Activated CD8-positive, alpha-beta memory T cell treated with anti-CD3 and anti-CD28 coated beads, Interleukin-2, amount 50 U/mL, for 48 hours (primary cell): Measurements from ENCODE around the gene STAT3.
"Not testable (repeated sequence)": the region's sequence is repeated elsewhere in the genome, so short reads cannot be mapped to it uniquely, and the experiment has no call there.

Experiments used
- DNase-seq: peaks from one replicate; pipeline ENCODE4 v3.0.0-alpha.2; 2020

STAT3 gene

DNA sequence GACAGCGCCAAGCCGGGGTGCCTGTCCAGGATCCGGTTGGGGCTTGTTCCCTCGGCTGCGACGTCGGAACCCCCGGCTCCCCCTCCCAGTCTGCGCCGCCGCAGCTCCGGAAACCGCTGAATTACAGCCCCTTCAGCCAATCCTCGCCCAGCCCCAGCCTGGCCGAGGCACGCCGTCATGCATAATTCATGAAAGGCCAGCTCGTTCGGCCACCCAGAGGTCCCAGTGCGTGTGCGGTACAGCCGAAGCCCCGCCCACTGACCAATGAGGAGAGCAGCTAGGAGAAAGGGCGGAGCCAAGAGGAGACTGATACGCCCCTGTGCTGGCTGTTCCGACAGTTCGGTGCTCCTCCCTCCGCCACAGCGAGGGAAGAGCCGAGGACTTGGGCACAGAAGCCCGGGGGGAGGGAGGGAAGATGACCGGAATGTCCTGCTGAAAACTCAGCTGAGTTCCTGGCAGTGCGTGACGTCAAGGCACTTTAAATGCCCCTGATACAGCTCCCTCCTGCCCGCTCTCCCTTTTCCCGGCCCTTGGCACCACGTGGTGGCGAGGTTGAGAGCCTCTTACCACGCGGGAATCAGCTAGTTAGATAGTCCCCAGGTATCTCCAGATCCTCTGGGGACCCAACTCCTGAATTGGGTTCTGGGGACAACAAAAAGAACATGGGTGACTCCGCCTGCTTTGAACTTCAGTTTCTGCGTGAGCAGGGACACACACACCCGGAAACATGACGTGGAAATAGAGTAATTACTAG lies at the start of gene STAT3:
STAT3 (minus strand) TSS at position 62 of the 754 bp plus-strand sequence. CDS start 39,926 bp downstream, outside the sequence.
- DNase-seq = peak; percentile 100

GRCh38 chr17:42436391-42436790 lies 48.1 kb upstream of the STAT3 start:
- no peak for DNase-seq

DNA sequence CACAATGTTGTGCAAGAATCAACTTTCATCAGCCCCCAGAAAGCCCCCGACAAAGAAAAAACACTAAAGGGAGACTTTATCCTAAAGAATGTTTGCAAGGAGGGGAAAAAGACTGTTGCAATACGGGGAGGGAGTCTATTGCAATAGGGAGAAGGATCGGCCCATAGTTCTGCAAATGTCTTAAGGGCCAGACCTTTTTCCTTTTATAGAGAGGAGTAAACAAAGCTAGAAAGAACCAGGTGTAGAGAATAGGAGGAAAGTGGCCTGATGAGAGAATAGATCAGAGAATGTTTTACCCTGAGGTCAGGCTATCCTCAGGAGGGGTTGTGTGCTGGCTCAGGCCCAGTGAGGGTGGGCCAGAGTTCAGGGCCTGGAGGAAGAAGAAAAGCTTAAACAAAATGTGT lies 43.5 kb upstream of the STAT3 start:
- DNase-seq = no peak

- no peak for DNase-seq
These were observed 41.6 kb upstream of the STAT3 start for GRCh38 chr17:42429726-42430447.

- no peak for DNase-seq
These were observed 40.1 kb upstream of the STAT3 start for GRCh38 chr17:42428141-42428944.

GRCh38 chr17:42424991-42425610 lies 36.9 kb upstream of the STAT3 start:
- no peak for DNase-seq

DNA sequence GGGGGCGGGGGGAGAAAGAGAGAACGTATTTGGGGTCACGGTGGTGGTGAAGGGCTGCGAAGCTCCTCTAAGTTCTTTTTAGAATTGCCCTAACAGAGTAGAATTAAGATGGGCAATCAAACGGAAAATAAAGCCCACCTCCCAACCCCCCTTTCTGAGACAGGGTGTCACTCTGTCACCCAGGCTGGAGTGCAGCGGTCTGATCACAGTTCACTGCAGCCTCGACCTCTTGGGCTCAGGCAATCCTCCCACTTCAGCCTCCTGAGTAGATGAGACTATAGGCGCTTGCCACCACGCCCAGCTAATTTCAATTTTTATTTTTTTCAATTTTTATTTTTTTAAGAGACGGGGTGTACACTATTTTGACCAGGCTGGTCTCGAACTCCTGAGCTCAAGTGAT lies 35.5 kb upstream of the STAT3 start:
- no peak for DNase-seq

- DNase-seq = no peak
These were observed 34.9 kb upstream of the STAT3 start, which contains the start of gene CAVIN1 for GRCh38 chr17:42422958-42423712. Gene CAVIN1 (minus strand): TSS chr17:42423256. CDS start chr17:42423097, 159 bp downstream.

DNA sequence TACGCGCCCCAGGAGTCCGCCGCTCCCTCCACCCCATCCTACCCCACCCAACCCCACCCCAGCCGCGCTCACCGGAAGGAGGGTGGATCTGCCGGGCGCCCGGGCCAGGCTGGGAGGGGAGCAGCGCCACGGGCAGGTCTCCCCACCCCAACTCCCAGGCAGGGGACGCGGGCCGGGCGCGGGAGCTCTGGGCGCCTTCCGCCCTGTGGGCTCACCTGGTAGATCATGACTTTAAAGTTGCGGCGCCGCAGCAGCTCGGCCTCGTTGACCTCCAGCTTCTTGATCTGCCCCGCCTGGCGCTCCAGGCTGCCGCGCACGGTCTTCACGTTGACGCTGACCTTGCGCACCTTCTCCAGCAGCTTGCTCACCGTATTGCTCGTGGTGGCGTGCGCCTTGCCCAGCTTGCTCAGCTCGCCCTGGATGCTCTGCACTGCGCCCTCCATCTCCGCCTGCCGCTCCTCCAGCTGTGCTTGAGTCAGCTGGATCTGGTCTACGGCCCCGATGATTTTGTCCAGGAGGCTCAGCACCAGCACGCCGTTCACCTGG lies 34.2 kb upstream of the STAT3 start:
- peak; percentile 75 for DNase-seq

DNA sequence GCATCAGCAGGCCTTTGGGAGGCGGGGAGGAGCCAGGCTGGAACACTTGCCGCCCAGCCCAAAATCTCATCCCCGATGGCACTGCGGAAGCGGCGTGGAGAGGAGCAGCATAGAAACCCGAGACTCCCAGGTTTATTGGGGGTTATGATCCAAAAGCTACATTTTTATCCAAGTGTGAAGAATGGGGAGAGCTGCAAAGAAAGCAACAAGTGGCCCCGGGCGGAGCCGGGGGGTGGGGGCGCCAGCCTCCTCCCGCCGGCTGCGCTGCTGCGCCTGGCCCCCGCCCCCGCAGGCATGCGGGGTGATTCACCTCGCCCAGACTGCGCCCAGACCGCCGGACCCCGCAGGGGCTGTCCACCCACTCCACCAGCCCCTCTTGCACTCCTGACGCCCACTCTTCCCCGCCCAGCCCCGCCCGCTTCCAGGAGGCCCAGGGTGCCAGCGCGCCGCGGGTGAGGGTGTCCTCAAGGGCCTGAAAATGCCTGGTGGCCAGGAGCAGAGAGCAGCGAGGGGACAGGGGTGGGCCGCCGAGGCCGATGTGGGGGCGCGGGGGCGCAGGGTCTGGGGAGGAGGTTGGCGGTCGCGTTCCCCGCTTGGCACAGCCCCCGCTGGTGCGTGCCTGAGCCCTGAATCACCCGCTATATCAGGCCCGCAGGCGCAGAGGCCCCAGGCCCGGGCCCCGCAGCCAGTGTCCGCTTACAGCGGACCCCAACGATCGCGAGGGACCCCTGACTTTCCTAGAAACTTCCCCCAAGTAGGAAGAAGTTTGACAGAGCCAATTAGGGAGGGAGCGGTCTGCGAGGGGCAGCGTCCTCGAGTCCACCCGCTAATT lies 33.5 kb upstream of the STAT3 start:
- no peak for DNase-seq

- no peak for DNase-seq
These were observed 32.9 kb upstream of the STAT3 start for GRCh38 chr17:42421136-42421506.

GRCh38 chr17:42417981-42418380 lies 29.7 kb upstream of the STAT3 start:
- not testable (repeated sequence) for DNase-seq

GRCh38 chr17:42414704-42415409 lies 26.6 kb upstream of the STAT3 start:
- peak; percentile 70 for DNase-seq

DNA sequence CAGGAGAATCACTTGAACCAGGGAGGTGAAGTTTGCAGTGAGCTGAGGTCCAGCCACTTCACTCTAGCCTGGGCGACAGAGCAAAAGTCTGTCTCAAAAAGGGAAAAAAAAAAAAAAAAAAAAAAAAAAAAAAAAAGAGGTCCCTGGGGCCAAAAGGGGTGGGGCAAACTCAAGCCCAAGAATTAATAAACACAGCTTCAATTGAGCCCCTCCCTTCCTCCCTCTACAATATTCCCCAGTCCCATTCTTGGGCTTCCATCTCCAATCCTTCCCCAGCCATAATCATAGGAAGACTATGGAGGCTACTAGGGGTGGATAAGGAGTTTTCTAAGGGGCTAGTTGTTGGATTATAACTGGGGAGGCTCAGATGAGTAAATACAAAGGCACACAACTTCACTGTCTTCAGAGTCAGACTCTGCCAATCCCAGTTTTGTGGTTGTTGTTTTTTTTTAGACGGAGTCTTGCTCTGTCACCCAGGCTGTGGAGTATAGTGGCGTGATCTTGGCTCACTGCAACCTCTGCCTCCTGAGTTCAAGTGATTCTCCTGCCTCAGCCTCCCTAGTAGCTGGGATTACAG lies 25.3 kb upstream of the STAT3 start:
- DNase-seq = no peak

DNA sequence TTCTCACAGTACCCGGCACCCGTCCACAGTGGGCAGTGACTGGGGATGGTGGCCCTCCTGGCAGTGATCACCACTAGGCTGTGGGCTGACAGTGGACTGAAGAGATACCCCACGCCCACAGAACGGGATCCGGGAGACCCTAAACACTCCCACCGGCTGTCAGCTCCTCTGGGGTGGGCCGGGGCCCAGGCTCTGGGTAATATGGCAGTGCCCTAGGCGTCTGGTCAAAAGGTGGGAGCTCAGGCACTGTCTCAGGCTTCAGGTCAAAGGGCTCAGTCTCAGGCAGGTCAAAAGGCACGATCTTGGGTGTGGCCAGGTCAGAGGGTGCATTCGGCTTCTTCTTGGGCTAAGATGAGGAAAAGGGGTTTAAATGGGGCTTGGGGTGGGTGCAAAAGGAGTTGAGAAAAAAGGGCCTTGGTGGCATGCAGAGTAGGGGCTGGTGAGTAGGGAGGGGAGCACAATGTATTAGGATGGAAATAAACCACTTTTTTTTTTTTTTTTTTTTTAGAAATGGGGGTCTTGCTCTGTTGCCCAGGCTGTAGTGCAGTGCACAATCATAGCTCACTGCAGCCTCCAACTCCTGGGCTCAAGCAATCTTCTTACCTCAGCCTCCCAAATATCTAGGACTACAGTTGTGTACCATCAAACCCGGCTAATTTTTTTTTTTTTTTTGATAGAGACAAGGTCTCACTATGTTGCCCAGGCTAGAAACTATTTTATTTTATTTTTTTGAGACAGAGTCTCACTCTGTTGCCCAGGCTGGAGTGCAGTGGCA lies 23.9 kb upstream of the STAT3 start:
- no peak for DNase-seq

DNA sequence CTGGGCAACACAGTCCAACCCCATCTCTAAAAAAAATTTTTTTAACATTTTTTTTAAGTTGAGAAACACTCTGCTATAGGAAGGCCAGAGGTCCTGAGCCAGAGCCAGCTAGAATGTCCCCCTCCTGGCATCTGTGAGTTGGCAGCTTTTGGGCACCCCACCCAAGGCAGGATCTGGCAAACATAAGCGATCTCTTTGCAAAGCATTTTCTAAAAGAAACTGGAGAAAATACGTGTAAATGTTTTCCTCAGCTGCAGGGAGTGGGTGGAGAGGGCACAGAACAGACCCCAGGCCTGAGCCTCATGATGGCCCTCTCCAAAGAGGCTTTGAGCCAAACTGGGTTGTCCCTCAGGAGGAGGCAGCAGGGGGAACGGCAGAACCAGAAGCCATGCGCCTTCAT lies 23.1 kb upstream of the STAT3 start:
- no peak for DNase-seq

GRCh38 chr17:42410319-42410685 lies 22.1 kb upstream of the STAT3 start:
- no peak for DNase-seq

- no peak for DNase-seq
These were observed 21.5 kb upstream of the STAT3 start for GRCh38 chr17:42409523-42410318.
